NCI-H1436 treated with DMSO at 0.1 percent for 48 hours (cell line): ENCODE measurements around the gene RAB6B.

Experiments
- DNase-seq: peaks from one replicate; lab custom pipeline; 2025; lab: John Stamatoyannopoulos, UW

The RAB6B gene

DNA sequence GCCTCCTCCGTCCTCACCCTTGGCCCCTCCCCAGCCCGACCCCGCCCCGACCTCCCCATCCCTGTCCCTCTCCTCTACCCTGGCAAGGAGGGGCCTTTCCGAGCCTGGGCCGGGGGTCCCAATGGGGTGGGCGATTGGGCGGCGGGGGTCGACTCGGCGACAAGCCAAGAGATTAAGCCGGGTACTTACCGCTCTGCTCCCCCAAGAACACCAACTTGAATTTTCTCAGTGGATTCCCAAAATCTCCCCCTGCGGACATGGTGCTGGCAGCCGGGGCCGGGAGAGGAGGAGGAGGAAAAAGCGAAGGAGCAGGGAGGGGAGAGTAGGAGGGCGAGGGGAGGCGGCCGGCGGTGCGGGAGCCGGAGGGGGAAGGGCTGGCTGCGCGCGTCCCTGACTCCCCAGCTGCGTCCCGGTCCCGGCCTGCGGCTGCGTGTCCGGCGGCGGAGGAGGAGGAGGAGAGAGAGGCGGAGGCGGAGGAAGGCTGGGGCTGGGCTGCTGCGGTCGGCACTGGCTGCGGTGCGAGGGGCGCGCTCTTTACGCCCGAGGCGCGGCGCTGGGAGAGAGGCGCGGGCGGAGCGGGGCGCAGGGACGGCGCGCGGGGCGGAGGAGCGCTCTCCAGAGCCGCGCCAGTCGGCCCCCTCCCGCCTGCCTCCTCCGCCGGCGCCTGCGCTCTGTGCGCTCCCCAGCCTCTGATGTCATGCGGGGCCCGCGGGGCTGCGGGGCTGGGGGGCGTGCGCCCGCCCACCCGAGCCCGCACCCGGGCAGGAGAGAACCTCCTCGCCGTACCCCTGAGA lies at the start of gene RAB6B:
RAB6B (minus strand) TSS at position 675 of the 794 bp plus-strand sequence; CDS start at position 259, 416 bp downstream.
- DNase-seq, result no peak

DNA sequence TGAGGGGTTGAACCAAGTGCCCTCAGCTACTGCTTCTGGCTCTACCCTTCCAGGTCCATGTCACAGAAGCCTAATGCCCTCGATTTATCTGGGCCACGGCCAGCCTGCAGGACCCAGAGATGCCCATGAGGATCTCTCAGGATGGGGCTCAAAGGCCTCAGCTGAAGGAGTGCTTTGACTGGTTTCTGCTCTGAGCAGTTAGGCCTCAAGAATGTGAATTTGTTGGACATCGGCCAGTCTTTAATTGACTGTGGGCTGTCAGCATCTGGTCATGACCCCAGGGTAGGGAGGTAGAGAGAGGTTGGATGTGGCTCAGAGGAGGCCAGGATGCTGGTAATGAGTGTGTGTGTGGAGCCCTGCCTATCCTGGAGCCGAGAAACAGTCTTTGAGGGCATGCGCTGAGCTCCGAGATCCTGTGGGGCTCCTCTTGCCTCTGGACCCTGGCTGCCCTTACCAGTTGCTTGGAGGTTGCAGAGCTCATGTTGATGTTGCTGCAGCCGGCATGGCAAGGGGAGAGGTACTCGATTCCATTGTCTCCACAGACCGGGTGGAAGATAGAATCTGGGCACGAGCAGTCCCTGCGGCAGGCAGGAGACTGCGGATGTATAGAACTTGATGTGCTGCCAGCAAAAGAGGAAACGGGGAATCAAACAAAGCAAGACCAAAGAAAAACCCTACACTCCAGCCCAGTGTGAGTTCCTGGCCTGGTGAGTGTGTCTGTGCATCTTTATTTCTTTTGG lies 49.1 kb upstream of the RAB6B start:
- no peak for DNase-seq

- DNase-seq, result no peak
Measured at GRCh38 chr3:133944181-133944580, 48.5 kb upstream of the RAB6B start.

DNA sequence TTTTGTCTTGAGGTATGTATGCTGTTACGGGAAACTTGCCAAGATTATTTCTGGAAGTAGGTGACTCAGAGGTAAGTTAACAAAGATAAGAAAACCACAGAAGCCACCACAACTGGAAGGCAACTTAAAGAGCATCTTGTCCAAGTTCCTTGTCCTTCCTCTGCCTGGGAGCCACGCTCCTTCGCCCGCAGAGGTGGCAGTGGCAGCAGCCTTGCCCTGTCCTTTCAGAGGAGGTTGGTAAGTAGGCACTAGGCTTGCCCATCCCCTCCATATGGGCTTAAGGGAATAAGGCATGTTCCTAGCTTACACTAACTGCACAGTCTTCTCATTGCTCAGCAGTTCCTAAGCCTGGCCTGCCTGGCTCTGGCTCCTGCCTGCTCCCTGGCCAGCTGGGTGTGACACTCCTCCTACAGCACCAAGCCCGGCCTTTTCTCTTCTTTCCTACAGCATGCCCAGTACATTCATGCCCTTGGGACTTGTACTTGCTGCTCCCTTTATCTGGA lies 48.0 kb upstream of the RAB6B start:
- no peak for DNase-seq

- no peak for DNase-seq
Measured at GRCh38 chr3:133943031-133943535, 47.4 kb upstream of the RAB6B start.

DNA sequence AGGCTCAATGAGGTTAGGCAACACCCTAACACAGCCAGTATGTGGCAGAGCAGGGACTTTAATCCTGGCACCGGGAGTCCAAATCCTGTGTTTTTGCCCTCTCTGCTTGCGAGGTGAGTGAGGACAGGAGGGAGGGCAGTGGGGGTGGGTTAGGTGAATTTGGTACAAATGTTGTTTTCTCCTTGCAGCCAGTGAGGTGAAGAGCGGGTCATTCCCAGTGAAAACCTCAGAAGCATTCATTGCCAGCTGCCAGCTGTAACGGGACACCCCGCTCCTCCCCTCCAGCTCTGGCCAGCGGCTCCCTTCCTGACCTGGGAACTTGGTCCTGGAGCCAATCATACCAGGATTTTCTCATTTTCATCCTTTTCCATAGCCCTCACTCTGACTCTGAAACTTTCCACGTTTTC lies 45.7 kb upstream of the RAB6B start:
- no peak for DNase-seq

- DNase-seq, result no peak
Measured at GRCh38 chr3:133940536-133940935, 44.9 kb upstream of the RAB6B start.

GRCh38 chr3:133939463-133939835 lies 43.8 kb upstream of the RAB6B start:
- DNase-seq, result no peak

DNA sequence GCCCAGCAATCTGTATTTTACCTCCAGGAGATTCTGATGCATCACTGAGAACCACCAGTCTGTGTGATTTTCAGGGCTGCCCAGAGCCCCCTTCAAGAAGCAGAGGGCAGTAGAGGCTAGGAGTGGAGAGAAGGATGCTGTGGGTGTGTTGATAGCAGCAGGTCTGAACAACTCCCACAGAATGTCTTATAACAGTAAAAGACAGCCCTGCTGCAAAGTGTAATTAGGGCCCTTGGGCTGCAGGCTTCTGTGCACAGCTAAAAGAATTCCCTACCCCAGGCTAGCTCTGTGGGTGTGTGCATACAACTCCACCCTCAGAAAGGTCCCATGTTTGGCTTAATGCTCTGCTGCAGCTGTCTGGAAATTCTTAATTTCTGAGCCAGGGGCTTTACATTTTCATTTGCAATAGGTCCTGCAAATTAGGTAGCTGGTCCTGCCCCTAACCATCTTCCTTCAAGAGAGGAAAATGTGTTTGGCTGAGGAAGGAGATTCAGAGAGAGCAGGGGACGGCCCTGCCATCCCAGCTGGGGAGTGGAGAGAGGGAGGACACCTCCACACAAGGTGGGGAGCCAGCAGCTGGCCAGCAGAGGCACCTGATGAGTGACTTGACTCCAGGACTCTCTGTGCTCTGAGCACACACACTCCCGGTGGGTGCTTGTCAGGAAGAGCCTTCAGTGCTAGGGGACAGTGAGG lies 43.2 kb upstream of the RAB6B start:
- no peak for DNase-seq

GRCh38 chr3:133937756-133938601 lies 42.3 kb upstream of the RAB6B start:
- DNase-seq, result no peak

GRCh38 chr3:133937061-133937686 lies 41.5 kb upstream of the RAB6B start:
- no peak for DNase-seq

DNA sequence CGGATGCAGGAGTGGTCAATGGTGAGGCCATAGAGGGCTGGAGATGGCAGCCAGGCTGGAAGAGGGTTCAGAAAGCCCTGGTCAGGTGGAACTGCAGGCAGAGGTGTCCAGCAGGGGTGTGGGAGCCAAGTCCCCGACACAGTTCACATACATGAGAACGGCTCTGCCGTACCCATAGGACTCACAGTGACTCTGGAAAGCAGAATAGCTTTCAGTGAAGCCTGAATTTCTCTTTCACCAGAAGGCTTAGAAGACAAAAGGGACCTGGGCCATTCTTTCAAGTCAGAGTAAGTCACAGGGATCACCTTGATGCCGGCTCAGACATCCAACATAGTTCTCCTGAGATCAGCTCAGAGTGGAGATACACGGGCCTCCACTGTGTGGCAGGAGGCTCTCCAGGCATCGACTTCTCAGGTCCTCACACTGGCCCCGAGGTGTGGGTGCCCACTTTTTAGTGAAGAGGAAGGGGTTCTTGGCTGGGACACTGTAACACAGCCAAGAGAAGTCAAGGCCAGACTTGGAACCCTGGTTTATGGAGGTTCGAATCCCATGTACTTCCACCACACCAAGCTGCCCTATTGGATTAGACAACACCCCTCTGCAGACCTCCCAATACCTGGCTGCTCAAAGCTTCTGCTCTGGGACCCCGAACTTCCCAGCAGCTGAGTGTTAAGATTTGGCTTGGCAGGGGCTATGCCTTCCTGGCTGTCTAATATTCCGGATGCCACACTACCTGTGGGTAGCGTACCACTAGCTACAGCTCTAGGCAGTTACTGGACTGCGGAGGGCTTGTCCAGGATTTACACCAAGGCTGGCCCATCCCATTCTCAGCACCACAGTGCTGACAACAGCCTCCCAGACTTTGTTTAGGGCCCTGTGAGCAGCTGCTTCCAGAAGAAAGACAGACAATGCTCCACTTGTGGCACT lies 40.4 kb upstream of the RAB6B start:
- no peak for DNase-seq

DNA sequence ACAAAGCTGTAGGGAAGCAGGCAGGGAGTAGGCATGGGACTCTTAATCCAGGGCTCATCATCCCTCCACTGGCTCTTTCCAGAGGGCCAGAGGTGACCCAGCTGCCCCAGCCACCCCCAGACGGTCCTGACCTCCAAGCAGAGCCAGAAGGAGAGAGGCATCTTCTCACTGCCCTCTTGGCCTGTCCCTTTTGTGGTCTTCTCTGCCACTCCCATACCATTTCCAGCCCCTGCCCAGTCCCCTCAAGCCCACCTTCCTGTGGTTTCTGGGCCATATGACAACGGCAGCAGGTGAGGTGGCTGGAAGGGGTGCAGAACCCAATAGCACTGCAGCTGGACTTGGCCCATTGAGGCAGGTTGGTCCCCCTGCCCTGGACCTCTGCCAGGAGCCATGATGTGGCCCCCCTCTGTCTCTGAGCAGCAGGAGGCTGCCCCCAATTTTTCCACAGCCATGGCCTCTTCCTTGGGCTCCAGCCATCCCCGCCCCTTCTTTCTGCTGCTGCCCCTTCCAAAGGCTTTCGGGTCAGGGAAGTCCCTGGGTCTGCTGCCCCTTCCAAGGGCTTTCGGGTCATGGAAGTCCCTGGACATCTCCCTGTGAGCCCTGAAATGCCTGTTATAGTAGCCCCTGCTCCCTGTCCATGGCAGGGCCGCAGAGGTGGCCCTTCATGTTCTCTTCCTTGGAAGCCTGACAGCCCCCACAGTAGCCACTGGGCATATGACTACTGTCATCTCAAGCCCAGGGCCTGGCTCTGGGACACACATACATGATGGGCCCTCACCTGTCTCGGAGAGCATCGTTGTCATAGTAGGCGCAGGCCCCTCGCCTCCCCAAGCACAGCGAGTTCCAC lies 39.5 kb upstream of the RAB6B start:
- DNase-seq, result no peak

- no peak for DNase-seq
Measured at GRCh38 chr3:133934073-133934970, 38.6 kb upstream of the RAB6B start.

- no peak for DNase-seq
Measured at GRCh38 chr3:133933097-133934024, 37.7 kb upstream of the RAB6B start.

DNA sequence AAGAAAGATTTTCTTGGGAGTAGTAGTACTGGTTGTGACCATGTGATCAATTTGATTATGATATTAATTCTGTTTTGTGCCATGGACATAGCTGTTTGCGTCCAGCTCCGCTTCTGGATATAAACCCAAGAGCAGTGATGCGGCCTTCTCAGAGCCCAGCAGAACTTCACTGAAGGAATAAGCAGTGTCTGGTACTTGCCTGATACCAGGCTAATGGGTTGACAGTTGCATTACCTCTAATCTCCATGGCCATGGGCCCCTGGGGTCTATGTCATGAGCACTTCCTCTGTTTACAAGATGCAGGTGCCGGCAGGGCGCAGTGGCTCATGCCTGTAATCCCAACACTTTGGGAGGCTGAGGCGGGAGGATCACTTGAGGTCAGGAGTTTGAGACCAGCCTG lies 36.3 kb upstream of the RAB6B start:
- DNase-seq, result no peak

DNA sequence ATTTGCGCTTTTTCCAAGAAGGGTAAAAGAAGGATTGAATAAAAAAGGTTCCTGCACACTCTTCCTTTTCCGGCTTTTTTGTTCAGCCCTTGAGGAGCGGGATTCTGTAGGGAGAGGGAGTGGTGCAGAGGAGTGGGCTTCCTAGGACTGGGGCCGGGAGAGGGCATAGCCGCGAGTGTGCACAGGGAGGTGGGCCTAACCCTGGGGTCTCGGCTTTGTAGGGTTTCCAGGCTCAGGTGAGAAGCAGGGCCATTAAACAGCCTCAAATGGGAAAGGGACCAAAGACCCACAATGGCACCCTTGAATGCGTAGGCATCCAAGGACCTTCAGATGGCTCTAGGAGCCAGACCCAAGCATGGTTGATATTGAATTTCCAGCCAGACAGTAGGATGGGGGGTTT lies 35.4 kb upstream of the RAB6B start:
- no peak for DNase-seq
